HepG2 (cell line): ENCODE data around the gene COA7. TPM values are rescaled to one million over a fixed set of nuclear protein-coding genes. Genes with fewer than 3 reads are reported as not detected.

ENCODE experiments used
- ATAC-seq: fragments of 200-7000 bp; cut with Tn5 transposase; 3 replicates; pipeline ENCODE4 v1.9.1; 2020; ENCODE audit warnings: mild to moderate bottlenecking, moderate library complexity
- Bru-seq: library from RNA; stranded (reverse); fragments of 400-500 nt; gene quantifications from one replicate; lab custom pipeline; 2021; lab: Mats Ljungman, UMichigan
- BruChase-seq, 2 experiments: library from RNA; stranded (reverse); fragments of 400-500 nt; gene quantifications; one replicate each; lab custom pipeline; 2021; lab: Mats Ljungman, UMichigan
- BruUV-seq: library from RNA; stranded (reverse); fragments of 400-500 nt; replicated peaks from 2 replicates; lab custom pipeline; 2021; lab: Mats Ljungman, UMichigan
- CTCF ChIA-PET: fragments of 300-600 bp; formaldehyde crosslinking; extraction: SDS; loops from one replicate; lab custom pipeline; 2021; ENCODE audit warnings: low total read pairs, inconsistent platforms, low intra/inter-chr PET ratio; lab: Yijun Ruan, JAX
- POLR2A ChIA-PET: fragments of 350-600 bp; sonication (Branson Sonifier 250); formaldehyde crosslinking; loops from one replicate; lab custom pipeline; 2020; ENCODE audit warnings: antibody characterized with exemption, inconsistent platforms; lab: Yijun Ruan, JAX
- DNase-seq: peaks from one replicate; pipeline ENCODE4 v3.0.0-alpha.2; 2015; ENCODE audit warnings: low spot score
- FAIRE-seq: peaks from 3 replicates; lab custom pipeline; 2011; peaks lifted over from hg19 to GRCh38; lab: Jason Lieb, UNC
- H2AFZ ChIP-seq: one replicate; pipeline ENCODE4 v1.6.1; 2011; ENCODE audit warnings: low read length, inconsistent platforms
- H3K27ac ChIP-seq: fragments of 300-600 bp; 3 replicates; pipeline ENCODE4 v1.8.0; 2011; ENCODE audit warnings: mixed run types, mild to moderate bottlenecking, mixed read lengths, low read length, inconsistent platforms; ENCODE audit not compliant: insufficient read depth; ENCODE audit errors: extremely low read length
- H3K27me3 ChIP-seq, 2 experiments: fragments of 200-600 bp in 1 of 2; 2 replicates in 1 of 2; 3 replicates in 1 of 2; pipeline versions ENCODE4 v1.6.0 to v1.8.0; 2011; ENCODE audit warnings: low read length in 2 of 2, mild to moderate bottlenecking in 2 of 2, moderate library complexity in 2 of 2, inconsistent platforms in 1 of 2; ENCODE audit not compliant: insufficient read depth in 2 of 2, control insufficient read depth in 1 of 2
- H3K36me3 ChIP-seq, 2 experiments: fragments of 200-600 bp in 1 of 2; replicated peaks in 1 of 2; 2 replicates in 1 of 2; 3 replicates in 1 of 2; pipeline versions ENCODE4 v1.5.1 to v1.8.0; 2011; ENCODE audit warnings: low read length in 2 of 2, inconsistent platforms in 1 of 2; ENCODE audit not compliant: insufficient read depth in 2 of 2, control insufficient read depth in 1 of 2
- H3K4me1 ChIP-seq: 2 replicates; pipeline ENCODE4 v1.5.1; 2012; ENCODE audit warnings: low read length, inconsistent platforms; ENCODE audit not compliant: insufficient read depth
- H3K4me2 ChIP-seq: 2 replicates; pipeline ENCODE4 v1.6.0; 2011; ENCODE audit warnings: low read depth, low read length, inconsistent platforms
- H3K4me3 ChIP-seq, 3 experiments: fragments of 200-600 bp in 1 of 3; sonication (generic), shearing (Covaris generic) in 1 of 3; replicated peaks in 1 of 3; 2 replicates each; pipeline ENCODE4 v1.5.1; 2011 to 2016; ENCODE audit warnings: low read length in 3 of 3, inconsistent platforms in 2 of 3, low read depth in 2 of 3, mild to moderate bottlenecking in 2 of 3, control low read depth in 1 of 3, mixed read lengths in 1 of 3; ENCODE audit not compliant: insufficient read depth in 1 of 3
- H3K79me2 ChIP-seq: one replicate; pipeline ENCODE4 v1.6.1; 2011; ENCODE audit warnings: low read length, inconsistent platforms; ENCODE audit not compliant: insufficient read depth
- H3K9ac ChIP-seq: 2 replicates; pipeline ENCODE4 v1.6.0; 2011; ENCODE audit warnings: mild to moderate bottlenecking, low read depth, low read length, inconsistent platforms; ENCODE audit not compliant: insufficient read depth
- H3K9me3 ChIP-seq: 2 replicates; pipeline ENCODE4 v1.5.1; 2012; ENCODE audit warnings: mild to moderate bottlenecking, low read length
- H4K20me1 ChIP-seq: 2 replicates; pipeline ENCODE4 v1.6.0; 2011; ENCODE audit warnings: inconsistent platforms, mild to moderate bottlenecking, low read length, moderate library complexity; ENCODE audit not compliant: insufficient read depth
- FOXK1 ChIP-seq: sonication (generic); formaldehyde crosslinking; IDR thresholded peaks from 2 replicates; pipeline ENCODE4 v1.4.0; 2020; ENCODE audit warnings: low read depth, missing genetic modification reagents, borderline replicate concordance
- GPBP1L1 ChIP-seq: sonication (generic); formaldehyde crosslinking; IDR thresholded peaks from 2 replicates; pipeline ENCODE4 v1.5.0; 2020; ENCODE audit warnings: mild to moderate bottlenecking, missing genetic modification reagents
- HOXA7 ChIP-seq: sonication (generic); formaldehyde crosslinking; IDR thresholded peaks from 2 replicates; pipeline ENCODE4 v1.8.1; 2022; ENCODE audit warnings: mild to moderate bottlenecking, missing genetic modification reagents, moderate library complexity
- MAFG ChIP-seq: sonication (generic); formaldehyde crosslinking; IDR thresholded peaks from 2 replicates; pipeline ENCODE4 v1.5.1; 2020; ENCODE audit warnings: mild to moderate bottlenecking, missing genetic modification reagents
- NCOA5 ChIP-seq: sonication (generic); formaldehyde crosslinking; IDR thresholded peaks from 2 replicates; pipeline ENCODE4 v1.4.0; 2020; ENCODE audit warnings: missing genetic modification reagents
- RXRB ChIP-seq: IDR thresholded peaks from 2 replicates; pipeline ENCODE4 v1.6.1; 2016; ENCODE audit warnings: borderline replicate concordance, missing genetic modification reagents, missing compliant biosample characterization
- SNRNP70 ChIP-seq: fragments of 200-400 bp; formaldehyde crosslinking; IDR thresholded peaks from 2 replicates; pipeline ENCODE4 v1.6.1; 2017; ENCODE audit warnings: mild to moderate bottlenecking, low read depth, low read length, moderate library complexity
- ZNF329 ChIP-seq: sonication (generic); formaldehyde crosslinking; IDR thresholded peaks from 2 replicates; pipeline ENCODE4 v1.9.0; 2021; ENCODE audit warnings: low read depth, mild to moderate bottlenecking, missing genetic modification reagents
- ZNF343 ChIP-seq: sonication (generic); formaldehyde crosslinking; IDR thresholded peaks from 2 replicates; pipeline ENCODE4 v1.4.0; 2020; ENCODE audit warnings: mild to moderate bottlenecking, missing genetic modification reagents
- ZNF383 ChIP-seq: sonication (generic); formaldehyde crosslinking; IDR thresholded peaks from 2 replicates; pipeline ENCODE4 v1.4.0; 2020; ENCODE audit warnings: missing genetic modification reagents, mild to moderate bottlenecking, borderline replicate concordance
- ZNF431 ChIP-seq: sonication (generic); formaldehyde crosslinking; IDR thresholded peaks from 2 replicates; pipeline ENCODE4 v1.9.0; 2022; ENCODE audit warnings: missing genetic modification reagents, low read depth, mild to moderate bottlenecking, borderline replicate concordance
- ZNF777 ChIP-seq: sonication (generic); formaldehyde crosslinking; IDR thresholded peaks from 2 replicates; pipeline ENCODE4 v1.4.0; 2020; ENCODE audit warnings: missing genetic modification reagents
- WGBS: methylation state at CpG from one replicate; pipeline ENCODE4 v1.1.6; 2017; ENCODE audit warnings: low lambda C conversion rate; 5-methylcytosine and 5-hydroxymethylcytosine counted together
- in situ Hi-C: cut with HindIII; loops from 2 replicates; pipeline ENCODE4 v1.10.0; 2017; ENCODE audit warnings: low pct_unique_long_range_greater_than_20kb; ENCODE audit not compliant: extremely low pct_ligation_motif_present
- intact Hi-C: fragments of 100-400 bp; cut with micrococcal nuclease; formaldehyde crosslinking; loops from one replicate; pipeline ENCODE4 v1.10.0; 2022; ENCODE audit not compliant: unreplicated experiment
- long read RNA-seq, 2 experiments: library from RNA in 1 of 2; library from polyadenylated mRNA in 1 of 2; stranded (forward) in 1 of 2; unstranded in 1 of 2; transcript quantifications; one replicate each; pipeline ENCODE4 v2.0.0, GENCODE V29; 2019 to 2022
- polyA minus RNA-seq, 3 experiments: library from RNA; depleted of rRNA, polyadenylated mRNA; stranded (reverse); fragments of >200 nt; gene quantifications; 2 replicates each; pipeline ENCODE4 v1.2.3, GENCODE V29; 2011; ENCODE audit warnings: low replicate concordance in 1 of 3
- polyA plus RNA-seq, 8 experiments: library from polyadenylated mRNA; depleted of rRNA in 3 of 8; stranded (reverse) in 7 of 8; unstranded in 1 of 8; fragments of >200 nt; fragmentation: Illumina TruSeq in 4 of 8; extraction: Trizol in 4 of 8; gene quantifications; 2 replicates each; pipeline versions ENCODE4 v1.2.1 to v1.2.3, GENCODE V29; 2011 to 2016; ENCODE audit warnings: low read depth in 4 of 8, missing spikeins in 1 of 8, mixed read lengths in 1 of 8; ENCODE audit not compliant: insufficient read depth in 1 of 8
- total RNA-seq, 5 experiments: library from RNA; depleted of rRNA; stranded (reverse); fragments of >200 nt; fragmentation: Illumina TruSeq; extraction: Trizol; gene quantifications; 2 replicates each; pipeline ENCODE4 v1.2.3, GENCODE V29; 2016; ENCODE audit warnings: low read depth in 1 of 5

Gene COA7
- total RNA-seq (2016; rRNA removed; fragmentation: Illumina TruSeq; extraction: Trizol) (30.4 and 60.7 TPM in 2 replicates), polyA plus RNA-seq (2011; rRNA removed) (12.3 and 13.7 TPM in 2 replicates), polyA minus RNA-seq (2011; rRNA and poly(A)+ RNA removed; ENCODE audit: low replicate concordance) (20.8 and 60.9 TPM in 2 replicates), Bru-seq, nascent RNA (percentile 85 among the genes with signal in this experiment), BruChase-seq, experiment 1, labeled RNA remaining after a 6-hour chase (percentile 83 among the genes with signal in this experiment), BruChase-seq, experiment 2, labeled RNA remaining after a 2-hour chase (percentile 92 among the genes with signal in this experiment)
- total RNA-seq (2016; cell fraction: cytosol; rRNA removed; fragmentation: Illumina TruSeq; extraction: Trizol; ENCODE audit: low read depth), result 7.9 and 8.2 TPM in 2 replicates
- total RNA-seq (2016; cell fraction: insoluble cytoplasmic fraction; rRNA removed; fragmentation: Illumina TruSeq; extraction: Trizol), result 35.7 and 61.3 TPM in 2 replicates
- 21.1 and 21.8 TPM in 2 replicates for total RNA-seq (2016; cell fraction: membrane; rRNA removed; fragmentation: Illumina TruSeq; extraction: Trizol)
- 11.9 and 13.9 TPM in 2 replicates for total RNA-seq (2016; cell fraction: nucleus; rRNA removed; fragmentation: Illumina TruSeq; extraction: Trizol)
- polyA plus RNA-seq (2011; cell fraction: cytosol; rRNA removed), result 14.4 and 15.5 TPM in 2 replicates
- polyA plus RNA-seq (2011; cell fraction: nucleus; rRNA removed), result 3.6 and 5.4 TPM in 2 replicates
- 23.9 and 27.0 TPM in 2 replicates for polyA plus RNA-seq (2012)
- polyA plus RNA-seq (2016; cell fraction: cytosol; fragmentation: Illumina TruSeq; extraction: Trizol; ENCODE audit: low read depth), result 6.2 and 6.5 TPM in 2 replicates
- polyA plus RNA-seq (2016; cell fraction: insoluble cytoplasmic fraction; fragmentation: Illumina TruSeq; extraction: Trizol; ENCODE audit: low read depth), result 52.4 and 54.7 TPM in 2 replicates
- 13.1 and 13.3 TPM in 2 replicates for polyA plus RNA-seq (2016; cell fraction: membrane; fragmentation: Illumina TruSeq; extraction: Trizol; ENCODE audit: low read depth)
- polyA plus RNA-seq (2016; cell fraction: nucleus; fragmentation: Illumina TruSeq; extraction: Trizol; ENCODE audit: insufficient read depth, low read depth), result 24.3 and 25.2 TPM in 2 replicates
- 6.9 and 10.1 TPM in 2 replicates for polyA minus RNA-seq (2011; cell fraction: cytosol; rRNA and poly(A)+ RNA removed)
- polyA minus RNA-seq (2011; cell fraction: nucleus; rRNA and poly(A)+ RNA removed), result 4.2 and 6.1 TPM in 2 replicates
- long read RNA-seq, experiment 1, full-length matches to known transcripts, result 36 of 39 reads
- long read RNA-seq, experiment 1, partial matches to known transcripts, result 0 of 39 reads
- long read RNA-seq, experiment 1, other reads (novel, unspliced or antisense), result 3 of 39 reads
- long read RNA-seq, experiment 2, full-length matches to known transcripts, result 44 of 80 reads
- long read RNA-seq, experiment 2, partial matches to known transcripts, result 1 of 80 reads
- long read RNA-seq, experiment 2, other reads (novel, unspliced or antisense), result 35 of 80 reads

DNA sequence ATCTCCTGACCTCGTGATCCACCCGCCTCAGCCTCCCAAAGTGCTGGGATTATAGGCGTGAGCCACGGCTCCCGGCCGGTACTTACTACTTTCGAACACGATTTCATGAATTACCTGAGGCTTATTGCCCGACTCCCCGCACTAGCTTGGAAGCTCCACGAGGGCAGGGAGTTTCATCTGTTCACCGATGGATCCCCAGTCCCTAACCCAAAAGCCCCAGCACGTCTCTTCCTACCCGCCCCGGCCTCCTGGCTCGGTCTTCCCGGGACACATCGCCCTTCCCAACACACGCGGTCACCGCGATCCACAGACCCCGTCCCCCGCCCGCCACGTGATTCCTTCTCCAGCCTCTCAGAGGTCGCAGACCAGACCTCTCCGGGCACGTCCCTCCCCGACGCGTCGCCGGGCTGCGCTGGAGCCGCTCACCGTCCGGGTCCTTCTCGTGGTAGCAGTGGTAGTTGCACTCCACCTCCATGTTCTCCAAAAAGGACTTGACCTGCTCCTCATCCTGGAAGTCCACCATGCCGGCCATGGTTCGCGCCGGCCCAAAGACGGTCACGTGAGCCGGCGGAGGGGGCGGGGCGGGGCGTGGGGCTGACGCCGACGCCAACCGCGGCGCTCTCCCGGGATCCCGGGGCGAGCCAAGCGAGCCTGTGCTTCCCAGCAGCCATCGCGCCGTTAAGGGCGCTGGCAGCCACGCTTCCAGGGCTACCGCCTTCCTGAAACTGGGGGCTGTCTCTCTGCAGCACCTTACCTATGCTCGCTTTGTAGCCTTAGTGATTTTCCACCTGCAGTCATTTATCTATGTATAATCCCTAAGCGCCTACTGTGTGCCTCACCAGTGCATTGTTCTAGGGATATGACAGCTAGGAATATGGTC, at the start of gene COA7:
Gene COA7 (minus strand): TSS at position 553 of the 880 bp plus-strand sequence. CDS start 21 bp downstream, at position 532.
- Histone ChIP-seq H3K27ac (peak within 1 kb of the TSS; percentile 94), H3K36me3 (peaks cover 0 to 2% of the 10 kb centered on the region in 2 experiments; a peak in 2 of 5 replicates), H2AFZ (peak within 1 kb of the TSS; percentile 91), H3K4me2 (peak within 1 kb of the TSS; percentile 97), H3K27me3 (no peaks in the 10 kb centered on the region), H4K20me1 (no peaks in the 10 kb centered on the region), H3K9me3 (no peaks in the 10 kb centered on the region), H3K79me2 (peaks cover 37% of the 10 kb centered on the region), H3K9ac (peak within 1 kb of the TSS; percentile 88), H3K4me1 (peaks cover 44% of the 10 kb centered on the region), H3K4me3 (peak within 1 kb of the TSS; percentile 56 to 78 (median 61))
- peak; percentile 73 for DNase-seq
- WGBS, result under 1% methylated on average over 29 of the region's 68 CpGs
- intact Hi-C loops, result no loop called here
- FAIRE-seq, result no peak
- ATAC-seq, result peak; percentile 81
- POLR2A ChIA-PET, result interaction anchor here (1.8 to 2.1 kb wide), 3 partner anchors 11 to 145 kb away, joined by 4 to 8 read pairs (median 5); partner anchors contain the start of genes TUT4 and ZYG11B
- no TSS peak for BruUV-seq
- CTCF ChIA-PET, result no interaction called here
- in situ Hi-C loops, result no loop called here
- TF ChIP-seq ZNF777 (CRISPR knock-in tag) (peak; percentile 66), GPBP1L1 (no peak), RXRB (CRISPR knock-in tag) (peak; percentile 51; the same call in 1 of the 2 replicates), HOXA7 (CRISPR knock-in tag) (0 out of 2 replicates have a peak, but pooled peaks have one; percentile 19), ZNF431 (CRISPR knock-in tag) (no peak; the same call in 1 of the 2 replicates), ZNF343 (CRISPR knock-in tag) (no peak), ZNF329 (CRISPR knock-in tag) (peak; percentile 72), ZNF383 (CRISPR knock-in tag) (no peak), NCOA5 (peak; percentile 61; the same call in 1 of the 2 replicates), FOXK1 (CRISPR knock-in tag) (peak; percentile 50), SNRNP70 (no peak), MAFG (CRISPR knock-in tag) (no peak)
